GM12891 (cell line): Measurements from ENCODE around the gene KRT73.

ENCODE experiments used
- DNase-seq: peaks from one replicate; pipeline ENCODE4 v3.0.0; 2011; ENCODE audit warnings: low spot score; ENCODE audit not compliant: insufficient read length
- FAIRE-seq: peaks from 2 replicates; lab custom pipeline; 2011; peaks lifted over from hg19 to GRCh38; lab: Jason Lieb, UNC
- PAX5 ChIP-seq: IDR thresholded peaks from 2 replicates; pipeline ENCODE4 v1.6.1; 2011; ENCODE audit warnings: low read length, moderate library complexity, mild to moderate bottlenecking; ENCODE audit not compliant: insufficient read depth, severe bottlenecking
- POLR2A ChIP-seq: IDR thresholded peaks from 2 replicates; pipeline ENCODE4 v1.6.1; 2011; ENCODE audit warnings: low read depth, low read length, control low read depth
- POLR2AphosphoS5 ChIP-seq: IDR thresholded peaks from 2 replicates; pipeline ENCODE4 v1.6.1; 2011; ENCODE audit warnings: low read depth, low read length, control low read depth
- POU2F2 ChIP-seq: IDR thresholded peaks from 2 replicates; pipeline ENCODE4 v1.6.1; 2011; ENCODE audit warnings: low read depth, mild to moderate bottlenecking, control low read depth, low read length, moderate library complexity
- SPI1 ChIP-seq: IDR thresholded peaks from 2 replicates; pipeline ENCODE4 v1.6.1; 2011; ENCODE audit warnings: low read depth, low read length, control low read depth
- TAF1 ChIP-seq: IDR thresholded peaks from 2 replicates; pipeline ENCODE4 v1.6.1; 2011; ENCODE audit warnings: low read depth, low read length, control low read depth

KRT73 gene

DNA sequence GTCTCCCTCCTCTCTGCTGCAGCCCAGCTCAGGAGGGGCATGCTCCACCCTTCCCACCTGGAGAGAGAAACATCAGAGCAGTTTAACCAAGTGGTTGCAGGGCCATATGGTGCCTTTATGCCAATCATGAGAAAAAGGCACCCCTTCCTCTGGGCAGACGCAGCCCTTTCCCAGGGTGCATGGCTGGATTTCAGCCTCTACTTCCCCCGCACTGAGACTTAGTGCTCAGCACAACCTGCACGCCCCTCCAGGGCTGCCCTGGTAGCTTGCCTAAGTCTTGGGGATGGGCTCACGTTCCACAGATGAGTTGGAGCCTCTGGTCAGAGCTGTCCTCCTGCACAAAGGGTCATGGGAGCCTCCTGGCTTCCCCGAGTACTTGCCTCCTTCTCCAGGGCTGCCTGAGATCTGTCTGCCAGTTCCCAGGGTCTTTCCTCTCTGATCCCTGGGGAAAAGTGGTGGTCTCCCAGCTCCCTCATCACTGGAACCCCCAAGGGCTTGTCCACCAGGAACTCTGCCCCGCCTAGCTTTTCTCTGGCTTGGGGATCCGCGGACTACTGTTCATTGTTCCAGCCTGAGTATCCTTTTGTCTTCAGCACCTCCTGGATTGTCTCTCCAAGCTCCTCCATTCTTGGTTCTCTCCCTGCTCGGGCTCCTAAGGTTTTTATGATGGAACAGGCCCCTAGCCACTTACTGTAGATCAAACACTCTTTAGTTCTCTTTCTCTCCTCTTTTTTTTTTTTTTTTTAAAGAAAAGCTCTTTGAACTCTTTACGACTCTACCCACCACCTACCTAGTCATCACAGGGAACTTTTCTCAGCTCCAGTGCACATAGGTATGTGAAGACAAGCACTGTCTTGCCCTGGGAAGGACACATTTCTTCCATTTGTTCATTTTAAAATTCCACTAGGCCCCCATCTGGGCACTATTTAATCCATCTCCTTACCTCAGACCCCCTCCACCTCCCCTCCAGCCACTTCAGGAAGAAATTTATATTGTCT, 38.6 kb downstream of the KRT73 start:
- DNase-seq (no peak), FAIRE-seq (no peak)
- TF ChIP-seq PAX5 (no peak), TAF1 (no peak), POLR2A (no peak), POLR2AphosphoS5 (no peak), POU2F2 (no peak), SPI1 (no peak)

DNA sequence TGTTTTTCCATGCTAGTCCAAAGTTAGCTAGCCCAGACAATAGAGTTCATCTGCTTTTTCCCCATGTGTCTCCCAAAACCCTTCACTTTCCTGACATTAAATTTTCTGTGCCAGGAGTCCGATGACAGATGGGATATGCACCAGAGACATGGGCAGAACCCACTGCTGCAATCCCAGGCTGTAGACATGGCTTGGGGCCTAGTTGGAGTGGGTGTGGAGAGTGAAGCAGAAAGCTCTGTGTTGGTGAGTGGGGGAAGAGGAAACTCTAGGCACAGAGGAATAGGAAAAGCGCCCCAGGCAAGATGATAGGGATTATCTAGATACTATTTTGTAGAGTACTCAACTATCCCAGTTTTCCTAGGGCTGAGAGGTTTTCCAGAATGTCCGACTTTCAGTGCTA, 39.9 kb downstream of the KRT73 start:
- FAIRE-seq (no peak), DNase-seq (no peak)
- TF ChIP-seq PAX5 (no peak), TAF1 (no peak), POU2F2 (no peak), POLR2AphosphoS5 (no peak), SPI1 (no peak)

DNA sequence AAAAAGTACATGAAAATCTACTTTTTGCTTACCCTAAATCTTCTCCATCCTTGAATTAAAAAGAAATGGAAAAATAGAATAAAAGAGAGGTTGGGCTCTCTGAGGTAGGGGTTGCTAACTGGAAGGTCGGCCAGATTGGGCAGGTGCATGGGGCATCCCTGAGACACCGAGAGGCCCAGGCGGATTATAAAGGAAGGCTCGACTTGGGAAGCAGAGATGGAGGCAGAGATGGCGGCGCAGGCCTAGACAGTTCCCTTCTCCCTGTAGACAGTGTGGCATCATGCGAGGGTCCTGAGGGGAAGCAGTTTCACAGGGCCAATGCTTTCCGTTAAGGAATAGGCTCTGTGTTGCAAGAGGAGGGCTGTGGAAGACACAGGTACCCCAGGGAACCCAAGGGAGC, 41.0 kb downstream of the KRT73 start:
- TF ChIP-seq SPI1 (no peak), POLR2A (no peak), POLR2AphosphoS5 (no peak), TAF1 (no peak), POU2F2 (no peak), PAX5 (no peak)
- no peak for FAIRE-seq
- no peak for DNase-seq

DNA sequence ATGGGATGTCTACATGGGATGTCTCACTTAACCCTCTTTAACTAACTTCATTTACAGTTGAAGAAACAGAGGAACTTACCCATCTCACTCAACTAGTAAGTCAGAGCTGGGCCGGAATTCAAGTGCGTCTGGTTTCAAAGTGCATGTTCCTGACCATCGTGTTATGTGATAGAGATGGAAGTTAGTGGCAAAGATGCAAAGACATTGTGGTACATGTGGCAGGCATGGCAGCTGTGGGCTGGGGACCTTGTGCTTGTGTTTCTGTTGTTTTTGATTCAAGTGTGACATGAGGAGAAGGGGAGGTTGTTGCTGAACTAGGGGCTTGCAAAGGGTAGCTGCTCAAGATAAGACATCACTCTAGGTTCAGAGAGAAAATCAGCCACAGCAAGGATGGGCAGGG, 42.4 kb downstream of the KRT73 start:
- DNase-seq (no peak), FAIRE-seq (no peak)
- no peak for TF ChIP-seq PAX5
- TF ChIP-seq TAF1 = no peak
- no peak for TF ChIP-seq POLR2AphosphoS5
- TF ChIP-seq POLR2A = no peak
- TF ChIP-seq POU2F2 = no peak
- no peak for TF ChIP-seq SPI1

DNA sequence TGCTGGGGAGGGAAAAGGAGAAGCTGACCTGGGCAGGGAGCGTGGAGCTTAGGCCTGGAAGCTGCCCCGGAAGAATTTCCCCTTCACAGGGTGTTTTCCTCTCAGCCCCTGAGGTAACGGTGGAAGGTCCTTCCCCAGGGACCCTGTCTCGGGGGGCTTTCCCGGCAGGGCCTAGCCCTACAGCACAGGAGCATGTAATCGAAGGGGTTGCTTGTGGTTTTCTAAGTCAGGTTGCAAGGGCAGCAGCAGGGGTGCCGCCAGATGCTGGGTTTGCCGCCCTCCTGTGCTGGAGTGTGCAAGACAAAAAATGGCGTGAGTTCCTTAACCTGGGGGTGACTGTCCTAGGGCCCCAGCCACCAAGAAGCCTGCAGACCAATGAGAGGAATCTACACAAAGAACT, 43.1 kb downstream of the KRT73 start:
- no peak for TF ChIP-seq POLR2A
- TF ChIP-seq SPI1 = no peak
- TF ChIP-seq POLR2AphosphoS5 = no peak
- no peak for TF ChIP-seq POU2F2
- no peak for TF ChIP-seq TAF1
- no peak for TF ChIP-seq PAX5
- FAIRE-seq (no peak), DNase-seq (no peak)

DNA sequence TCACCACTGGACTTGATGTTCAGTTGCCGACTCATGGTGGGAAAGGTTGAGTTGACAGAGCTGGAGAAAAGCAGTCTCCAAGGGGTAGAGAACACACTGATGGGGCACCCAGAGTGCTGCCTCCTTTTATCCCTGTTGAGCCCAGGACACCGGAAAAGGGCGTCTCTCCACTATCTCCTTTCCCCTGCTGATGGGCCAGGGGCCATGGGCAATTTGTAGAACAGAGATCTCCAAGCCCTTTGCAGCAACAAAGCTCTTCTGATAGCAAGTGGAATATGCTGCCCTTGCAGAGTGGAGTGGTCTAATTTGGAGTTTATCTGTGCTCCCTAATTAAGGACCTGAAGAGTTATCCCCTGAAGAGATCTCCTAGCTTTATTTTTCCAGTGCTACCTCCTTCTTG, 44.6 kb downstream of the KRT73 start, which contains the start of gene KRT74:
Gene KRT74 (minus strand): TSS at position 101 of the 400 bp plus-strand sequence. CDS start 66 bp downstream, at position 35.
- no peak for FAIRE-seq
- TF ChIP-seq SPI1 (no peak), POLR2AphosphoS5 (no peak), POLR2A (no peak), POU2F2 (no peak), TAF1 (no peak), PAX5 (no peak)
- no peak for DNase-seq

DNA sequence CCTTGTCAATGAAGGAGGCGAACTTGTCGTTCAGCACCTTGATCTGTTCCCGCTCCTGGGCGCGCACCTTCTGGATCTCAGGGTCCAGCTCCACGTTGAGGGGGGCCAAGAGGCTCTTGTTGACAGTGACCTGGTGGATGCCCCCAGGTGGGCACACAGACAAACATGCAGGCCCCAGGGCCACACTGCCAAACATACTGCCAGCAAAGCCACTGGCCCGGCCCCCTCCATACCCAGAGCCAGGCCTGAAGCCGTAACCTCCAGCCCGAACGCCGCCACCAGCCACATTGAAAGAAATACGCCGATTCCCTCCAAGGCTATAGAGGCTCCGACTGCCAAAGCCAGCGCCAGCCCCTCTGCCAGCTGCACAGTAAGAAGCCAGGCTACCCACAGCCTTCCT, 45.1 kb downstream of the KRT73 start:
- FAIRE-seq = no peak
- TF ChIP-seq POLR2A = no peak
- no peak for TF ChIP-seq SPI1
- no peak for TF ChIP-seq POU2F2
- no peak for DNase-seq

DNA sequence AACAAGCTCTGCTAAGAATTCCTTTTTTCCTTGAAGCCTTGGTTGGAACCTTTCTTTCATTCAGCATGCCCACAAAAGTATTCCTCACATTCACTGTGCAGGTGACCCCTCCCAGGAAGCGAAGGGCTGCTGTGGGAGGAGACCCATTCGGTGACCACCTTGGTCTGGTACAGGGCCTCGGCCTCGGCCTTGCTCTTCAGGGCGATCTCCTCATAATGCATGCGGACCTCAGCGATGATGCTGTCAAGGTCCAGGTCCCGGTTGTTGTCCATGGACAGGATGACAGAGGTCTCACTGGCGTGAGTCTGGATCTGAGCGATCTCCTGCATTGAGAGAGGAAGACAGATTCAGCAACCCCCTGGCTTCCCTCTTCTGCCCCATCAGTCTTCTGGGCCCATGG, 47.8 kb downstream of the KRT73 start:
- no peak for FAIRE-seq
- no peak for DNase-seq
- no peak for TF ChIP-seq POLR2A
- no peak for TF ChIP-seq TAF1
- TF ChIP-seq SPI1 = no peak
- TF ChIP-seq POLR2AphosphoS5 = no peak
- TF ChIP-seq PAX5 = no peak
- TF ChIP-seq POU2F2 = no peak

DNA sequence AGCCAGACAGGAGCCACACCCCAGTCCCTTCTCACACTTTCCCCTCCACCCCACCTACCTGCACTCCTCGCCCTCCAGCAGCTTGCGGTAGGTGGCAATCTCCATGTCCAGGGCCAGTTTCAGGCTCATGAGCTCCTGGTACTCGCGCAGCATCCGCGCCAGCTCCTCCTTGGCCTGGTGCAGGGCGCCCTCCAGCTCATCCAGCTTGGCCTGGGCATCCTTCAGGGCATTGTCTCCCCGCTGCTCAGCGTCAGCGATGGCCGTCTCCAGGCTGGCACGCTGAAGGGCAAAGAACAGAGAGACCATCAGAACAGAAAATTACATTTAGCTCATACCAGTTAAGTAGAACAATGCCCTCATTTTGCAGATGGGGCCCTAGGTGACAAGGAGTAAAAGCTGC, 50.2 kb downstream of the KRT73 start:
- DNase-seq = no peak
- no peak for FAIRE-seq
- no peak for TF ChIP-seq SPI1

DNA sequence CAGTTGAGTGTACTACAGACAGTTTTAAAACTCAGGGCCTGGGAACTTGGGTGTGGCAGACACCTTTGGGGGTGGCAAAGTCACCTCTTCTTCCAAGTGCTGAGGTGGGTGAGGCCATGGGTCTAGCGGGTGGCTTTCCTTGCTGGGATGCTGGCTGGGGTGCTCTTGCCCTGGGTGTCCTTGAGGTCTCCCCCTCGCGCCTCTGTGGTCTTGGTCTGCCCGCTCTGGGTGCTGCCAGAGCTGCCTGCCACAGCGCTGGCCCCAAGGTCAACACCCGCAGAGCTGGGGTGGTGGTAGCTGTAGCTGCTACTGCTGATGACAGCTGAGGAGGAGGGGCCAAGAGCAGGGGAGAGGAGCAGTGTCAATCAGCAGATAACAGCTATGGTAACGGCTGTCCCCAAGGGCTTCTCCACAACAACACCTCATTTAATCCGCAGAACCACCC, 51.5 kb downstream of the KRT73 start:
- FAIRE-seq = no peak
- no peak for DNase-seq
- no peak for TF ChIP-seq PAX5
- no peak for TF ChIP-seq SPI1
- TF ChIP-seq TAF1 = no peak
- no peak for TF ChIP-seq POLR2AphosphoS5
- TF ChIP-seq POU2F2 = no peak
- no peak for TF ChIP-seq POLR2A
